RWPE2 (cell line): ENCODE measurements around the gene SAMD11.

Source experiments
- ATAC-seq: fragments of 200-7000 bp; cut with Tn5 transposase; 3 replicates; pipeline ENCODE4 v1.9.1; 2021; ENCODE audit warnings: low read depth
- DNase-seq: peaks from one replicate; pipeline ENCODE4 v3.0.0-alpha.2; 2020; ENCODE audit warnings: low spot score
- H3K27ac ChIP-seq: fragments of 450-650 bp; 2 replicates; pipeline ENCODE4 v1.5.1; 2017; ENCODE audit warnings: mild to moderate bottlenecking; ENCODE audit not compliant: poor library complexity, severe bottlenecking
- H3K27me3 ChIP-seq: fragments of 250-450 bp; sonication (Bioruptor Pico); 2 replicates; pipeline ENCODE4 v1.5.1; 2021; ENCODE audit warnings: mild to moderate bottlenecking, moderate library complexity; ENCODE audit not compliant: insufficient read depth, poor library complexity, severe bottlenecking
- H3K36me3 ChIP-seq: fragments of 250-450 bp; sonication (Bioruptor Pico); 2 replicates; pipeline ENCODE4 v1.5.1; 2020; ENCODE audit warnings: low read depth, mild to moderate bottlenecking, moderate library complexity
- H3K4me1 ChIP-seq: fragments of 250-450 bp; sonication (Bioruptor Pico); 2 replicates; pipeline ENCODE4 v1.5.1; 2021; ENCODE audit warnings: mild to moderate bottlenecking, moderate library complexity; ENCODE audit not compliant: insufficient read depth, poor library complexity, severe bottlenecking
- H3K4me3 ChIP-seq: fragments of 250-450 bp; sonication (Bioruptor Pico); 2 replicates; pipeline ENCODE4 v1.5.1; 2021; ENCODE audit warnings: mild to moderate bottlenecking, moderate library complexity; ENCODE audit not compliant: severe bottlenecking
- H3K9me3 ChIP-seq: fragments of 250-450 bp; sonication (Bioruptor Pico); 2 replicates; pipeline ENCODE4 v1.5.1; 2021; ENCODE audit warnings: mild to moderate bottlenecking, moderate library complexity; ENCODE audit not compliant: severe bottlenecking
- CTCF ChIP-seq: fragments of 450-650 bp; IDR thresholded peaks from one replicate; pipeline ENCODE4 v1.5.1; 2017; ENCODE audit warnings: mild to moderate bottlenecking, moderate library complexity; ENCODE audit not compliant: poor library complexity, severe bottlenecking

The SAMD11 gene

DNA sequence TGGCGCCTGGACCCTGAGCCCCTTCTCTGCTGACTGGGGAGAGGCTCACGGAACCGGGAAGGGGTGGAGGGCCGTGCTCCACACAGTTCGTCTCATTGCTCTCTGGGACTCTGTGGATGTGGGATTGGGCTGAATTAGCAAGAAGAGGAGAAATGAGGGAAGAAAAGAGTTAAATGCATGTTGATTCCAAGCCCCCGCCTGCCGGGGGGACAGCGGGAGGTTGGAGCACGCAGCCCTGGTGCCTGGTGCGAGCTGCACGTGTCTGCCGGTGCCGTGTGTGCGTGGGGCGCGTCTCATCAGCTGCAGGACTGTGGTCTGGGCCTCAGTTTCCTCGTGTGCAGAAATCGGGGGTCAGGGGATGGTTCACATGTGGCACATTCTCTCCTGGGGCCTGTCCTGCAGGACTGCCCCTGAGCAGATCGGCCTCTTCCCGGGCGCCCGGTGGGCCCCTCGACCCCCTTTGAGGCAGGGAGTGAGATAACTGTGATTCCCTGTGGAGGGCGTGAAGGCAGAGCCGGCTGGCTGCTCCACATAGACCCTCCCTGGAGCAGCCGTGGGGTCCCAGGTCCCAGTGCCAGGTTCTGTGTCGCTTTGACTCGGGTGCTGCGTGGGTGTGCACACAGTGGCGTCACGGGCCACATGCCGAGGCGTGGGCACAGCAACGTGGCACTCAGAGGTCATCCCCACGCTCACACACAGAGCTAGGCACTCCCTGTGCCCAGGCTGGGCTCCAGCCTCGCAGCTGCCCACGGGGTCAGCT, 11.4 kb downstream of the SAMD11 start:
- peaks cover 63% of the 10 kb centered on the region for H3K27me3 ChIP-seq
- DNase-seq = no peak
- ATAC-seq = no peak
- no peak overlapping the region for H3K27ac ChIP-seq
- no peaks in the 10 kb centered on the region for H3K36me3 ChIP-seq
- TF ChIP-seq CTCF = no peak
- peaks cover 3% of the 10 kb centered on the region for H3K9me3 ChIP-seq
- H3K4me3 ChIP-seq = no peak overlapping the region
- no peaks in the 10 kb centered on the region for H3K4me1 ChIP-seq

DNA sequence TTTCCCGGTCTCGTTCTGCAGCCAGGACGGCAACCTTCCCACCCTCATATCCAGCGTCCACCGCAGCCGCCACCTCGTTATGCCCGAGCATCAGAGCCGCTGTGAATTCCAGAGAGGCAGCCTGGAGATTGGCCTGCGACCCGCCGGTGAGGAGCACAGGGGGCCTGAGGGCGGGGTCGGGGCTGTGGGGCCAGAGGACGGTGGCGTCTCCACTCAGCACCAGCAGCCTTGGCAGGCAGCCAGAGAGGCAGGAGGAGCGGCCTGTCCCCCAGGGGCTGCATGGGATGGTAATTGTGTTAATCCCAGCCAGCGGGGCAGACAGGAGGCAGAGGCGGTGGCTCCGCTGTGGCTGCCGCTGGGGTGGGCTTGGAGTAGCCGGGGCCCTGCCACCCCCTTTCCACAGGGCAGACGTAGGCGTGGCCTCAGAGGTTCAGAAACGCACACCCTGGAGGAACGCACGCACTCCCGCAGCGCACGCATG, 12.1 kb downstream of the SAMD11 start:
- Histone ChIP-seq H3K4me1 (no peaks in the 10 kb centered on the region), H3K27me3 (peaks cover 65% of the 10 kb centered on the region), H3K27ac (no peak overlapping the region), H3K4me3 (no peak overlapping the region), H3K36me3 (no peaks in the 10 kb centered on the region), H3K9me3 (peaks cover 3% of the 10 kb centered on the region)
- ATAC-seq = no peak
- TF ChIP-seq CTCF = no peak
- DNase-seq = no peak

DNA sequence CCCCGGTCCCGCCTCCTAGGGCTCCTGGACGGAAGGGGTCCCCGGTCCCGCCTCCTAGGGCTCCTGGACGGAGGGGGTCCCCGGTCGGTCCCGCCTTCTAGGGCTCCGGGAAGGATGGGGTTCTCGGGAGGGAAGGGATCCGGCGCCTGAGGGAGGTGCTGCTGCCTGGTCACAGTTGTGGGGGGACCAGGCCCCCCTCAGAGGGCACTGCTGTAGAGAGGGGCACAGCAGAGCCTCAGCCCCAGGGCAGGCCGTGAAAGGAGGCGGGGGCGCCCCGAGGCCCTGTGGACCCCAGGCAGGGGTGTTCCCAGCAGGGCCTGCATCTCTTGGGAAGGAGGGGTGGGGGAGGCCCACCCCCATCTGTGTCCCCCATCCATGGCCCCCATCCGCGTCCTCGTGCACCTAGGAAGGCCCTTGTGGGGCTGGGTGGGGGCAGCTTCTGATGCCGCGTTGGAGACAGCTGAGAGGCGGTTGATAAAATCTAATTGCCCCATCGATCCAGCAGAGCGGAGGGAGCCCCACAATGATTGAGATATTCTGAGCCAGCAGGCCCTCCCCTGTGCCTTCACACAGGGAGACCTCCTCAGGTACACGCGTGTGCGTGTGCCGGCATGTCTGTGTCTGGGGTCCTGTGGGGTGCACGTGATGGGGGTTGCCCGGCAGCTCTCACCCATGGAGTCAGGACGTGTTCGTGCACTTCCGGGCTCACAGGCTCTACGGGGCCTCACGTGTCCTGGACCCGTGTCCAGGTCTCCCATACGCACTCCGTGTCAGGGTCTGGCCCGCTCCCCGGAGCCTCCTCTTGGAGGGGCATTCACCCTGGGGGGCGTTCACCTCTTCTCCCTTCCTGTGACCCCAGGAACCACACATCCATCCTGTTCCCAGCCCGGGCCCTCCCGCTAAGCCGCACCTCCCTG, 12.9 kb downstream of the SAMD11 start:
- Histone ChIP-seq H3K36me3 (no peaks in the 10 kb centered on the region), H3K4me1 (no peaks in the 10 kb centered on the region), H3K4me3 (no peak overlapping the region), H3K27ac (no peak overlapping the region), H3K9me3 (peaks cover 3% of the 10 kb centered on the region), H3K27me3 (peaks cover 67% of the 10 kb centered on the region)
- ATAC-seq (no peak), DNase-seq (no peak)
- no peak for TF ChIP-seq CTCF

GRCh38 chr1:937521-937920, 13.8 kb downstream of the SAMD11 start:
- peaks cover 3% of the 10 kb centered on the region for H3K9me3 ChIP-seq
- no peak overlapping the region for H3K4me3 ChIP-seq
- H3K4me1 ChIP-seq = no peaks in the 10 kb centered on the region
- DNase-seq (no peak), ATAC-seq (no peak)
- no peaks in the 10 kb centered on the region for H3K36me3 ChIP-seq
- H3K27ac ChIP-seq = no peak overlapping the region
- H3K27me3 ChIP-seq = peaks cover 63% of the 10 kb centered on the region
- TF ChIP-seq CTCF = no peak
